Activated naive CD4-positive, alpha-beta T cell treated with anti-CD3 and anti-CD28 coated beads, Interleukin-2, amount 10 ng/mL, durations not matched to agents 7 days and 5 days (primary cell): Measurements from ENCODE around the gene KMT5B.

Experiments
- CTCF ChIA-PET: fragments of 350-600 bp; sonication (Branson Sonifier 250); formaldehyde crosslinking; loops from one replicate; lab custom pipeline; 2021; ENCODE audit warnings: antibody characterized with exemption; lab: Charles Lee
- DNase-seq: peaks from one replicate; pipeline ENCODE4 v3.0.0-alpha.2; 2020
- H3K27ac Mint-ChIP-seq: one replicate; pipeline ENCODE4 v1.8.0; 2021; ENCODE audit warnings: mild to moderate bottlenecking, moderate library complexity, mixed read lengths
- H3K27me3 Mint-ChIP-seq: one replicate; pipeline ENCODE4 v1.8.0; 2021; ENCODE audit warnings: mild to moderate bottlenecking, mixed read lengths
- H3K36me3 Mint-ChIP-seq: one replicate; pipeline ENCODE4 v1.8.0; 2021; ENCODE audit warnings: mixed read lengths
- H3K4me1 Mint-ChIP-seq: one replicate; pipeline ENCODE4 v1.8.0; 2021; ENCODE audit warnings: mixed read lengths
- H3K4me3 Mint-ChIP-seq: one replicate; pipeline ENCODE4 v1.8.0; 2021; ENCODE audit warnings: mild to moderate bottlenecking, moderate library complexity, mixed read lengths
- H3K9me3 Mint-ChIP-seq: one replicate; pipeline ENCODE4 v1.8.0; 2021; ENCODE audit warnings: mixed read lengths

The KMT5B gene

GRCh38 chr11:68212421-68213134 is 518 bp downstream of the KMT5B start:
- H3K27me3 Mint-ChIP-seq: peaks cover 52% of the 10 kb centered on the region

DNA sequence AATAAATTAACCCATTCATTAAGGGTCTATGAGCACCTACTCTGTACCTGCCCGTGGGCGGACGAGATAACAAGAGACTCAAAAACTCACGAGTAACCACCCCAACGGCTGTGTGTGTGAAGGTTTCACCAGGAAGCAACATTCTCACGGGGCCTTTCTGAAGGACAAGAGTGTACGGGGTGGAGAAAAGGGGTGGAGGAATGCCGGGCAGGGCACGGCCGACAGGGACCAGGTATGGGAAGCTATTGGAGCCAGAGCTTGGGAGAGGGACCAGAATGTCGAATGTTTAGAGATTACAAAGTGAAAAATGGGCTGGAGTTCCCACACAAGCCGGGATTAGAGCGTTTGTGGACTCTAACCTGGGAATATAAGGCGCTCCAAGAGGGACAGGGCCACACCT is 1.6 kb downstream of the KMT5B start:
- peak overlapping the region; percentile 77 for H3K27ac Mint-ChIP-seq
- DNase-seq: no peak
- H3K4me1 Mint-ChIP-seq: peaks cover 56% of the 10 kb centered on the region
- peaks cover 5% of the 10 kb centered on the region for H3K36me3 Mint-ChIP-seq
- peak overlapping the region; percentile 88 for H3K4me3 Mint-ChIP-seq
- H3K9me3 Mint-ChIP-seq: no peaks in the 10 kb centered on the region
- CTCF ChIA-PET: interaction anchor here (1.1 to 1.4 kb wide), 2 partner anchors 9 to 27 kb away, joined by 3 to 4 read pairs; no protein-coding TSS in a partner anchor
- peaks cover 42% of the 10 kb centered on the region for H3K27me3 Mint-ChIP-seq

More at GRCh38 chr11:68212421-68213134, 518 bp downstream of the KMT5B start:
- peak; percentile 74 for DNase-seq
- Mint-ChIP-seq H3K36me3 (peaks cover 5% of the 10 kb centered on the region), H3K4me1 (peaks cover 51% of the 10 kb centered on the region), H3K9me3 (no peaks in the 10 kb centered on the region), H3K4me3 (peak overlapping the region; percentile 88), H3K27ac (peak overlapping the region; percentile 95)
- CTCF ChIA-PET: no interaction called here

DNA sequence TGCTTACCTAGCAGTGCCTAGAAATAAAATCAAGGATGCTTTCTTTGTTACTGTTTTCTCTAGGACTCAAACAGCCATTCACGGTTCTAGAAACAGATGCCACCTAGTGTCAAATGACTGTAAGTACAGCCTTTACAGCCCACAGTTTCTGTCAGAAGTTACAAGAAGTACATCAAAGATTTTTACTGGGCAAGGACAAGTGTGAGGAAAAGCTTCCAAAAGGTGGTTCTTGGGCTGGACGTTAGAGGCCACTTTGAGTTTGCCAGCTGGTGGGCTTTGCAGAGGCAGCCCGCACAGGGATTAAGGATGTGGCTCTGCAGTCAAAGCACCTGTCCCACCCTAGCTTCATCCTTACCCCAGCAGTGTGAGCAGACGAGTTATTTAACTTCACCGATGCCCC is 6.9 kb downstream of the KMT5B start:
- peak; percentile 30 for DNase-seq
- CTCF ChIA-PET: interaction anchor here (0.9 to 5.1 kb wide), 4 partner anchors 12 to 197 kb away, joined by 3 to 28 read pairs (median 4); no protein-coding TSS in a partner anchor
- Mint-ChIP-seq H3K36me3 (no peaks in the 10 kb centered on the region), H3K27me3 (peaks cover 8% of the 10 kb centered on the region), H3K9me3 (no peaks in the 10 kb centered on the region), H3K4me3 (no peak overlapping the region), H3K4me1 (peaks cover 39% of the 10 kb centered on the region), H3K27ac (no peak overlapping the region)

DNA sequence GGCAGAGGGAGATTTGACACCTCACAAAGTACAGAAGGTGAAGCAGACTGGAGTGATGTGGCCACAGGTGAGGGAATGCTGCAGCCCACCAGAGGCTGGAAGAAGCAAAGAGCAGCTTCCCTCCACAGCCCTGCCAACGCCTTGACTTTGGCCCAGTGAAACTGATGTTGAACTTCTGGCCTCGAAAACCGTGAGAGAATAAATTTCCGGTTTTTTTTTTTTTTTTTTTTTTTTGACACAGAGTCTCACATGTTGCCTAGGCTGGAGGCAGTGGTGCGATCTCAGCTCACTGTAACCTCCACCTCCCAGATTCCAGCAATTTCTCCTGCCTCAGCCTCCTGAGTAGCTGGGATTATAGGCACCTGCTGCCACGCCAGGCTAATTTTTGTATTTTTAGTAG is 8.7 kb downstream of the KMT5B start:
- Mint-ChIP-seq H3K4me3 (no peak overlapping the region), H3K4me1 (peaks cover 24% of the 10 kb centered on the region), H3K27me3 (no peaks in the 10 kb centered on the region), H3K36me3 (no peaks in the 10 kb centered on the region), H3K9me3 (no peaks in the 10 kb centered on the region), H3K27ac (no peak overlapping the region)
- CTCF ChIA-PET: interaction anchor here (0.6 kb wide), 2 partner anchors 30 to 781 kb away, joined by 3 to 4 read pairs; no protein-coding TSS in a partner anchor
- no peak for DNase-seq

GRCh38 chr11:68202165-68202564 is 10.9 kb downstream of the KMT5B start:
- no peak overlapping the region for H3K27ac Mint-ChIP-seq
- H3K4me1 Mint-ChIP-seq: peaks cover 14% of the 10 kb centered on the region
- no peaks in the 10 kb centered on the region for H3K27me3 Mint-ChIP-seq
- no peak overlapping the region for H3K4me3 Mint-ChIP-seq
- DNase-seq: no peak
- no peaks in the 10 kb centered on the region for H3K9me3 Mint-ChIP-seq
- CTCF ChIA-PET: interaction anchor here (1.3 kb wide), 1 partner anchor 9 kb away, joined by 4 read pairs; no protein-coding TSS in a partner anchor
- no peaks in the 10 kb centered on the region for H3K36me3 Mint-ChIP-seq

DNA sequence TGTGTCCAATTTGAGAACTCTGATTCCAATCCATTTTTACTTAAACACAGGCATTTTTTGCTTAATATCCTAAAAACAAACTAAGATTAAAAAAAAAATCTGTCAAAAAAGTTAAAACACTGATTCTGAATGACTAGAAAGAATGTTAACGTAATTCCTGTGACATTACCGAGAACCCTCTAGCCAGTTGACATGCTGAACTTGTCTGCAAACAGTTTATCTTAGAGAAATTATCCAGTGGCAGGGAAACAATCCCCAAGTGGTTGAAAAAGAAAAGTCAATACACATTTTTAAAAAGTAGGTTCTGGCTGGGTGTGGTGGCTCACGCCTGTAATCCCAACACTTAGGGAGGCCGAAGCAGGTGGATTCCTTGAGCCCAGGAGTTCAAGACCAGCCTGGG is 11.6 kb downstream of the KMT5B start:
- CTCF ChIA-PET: interaction anchor here (1.3 kb wide), 1 partner anchor 10 kb away, joined by 4 read pairs; no protein-coding TSS in a partner anchor
- Mint-ChIP-seq H3K36me3 (no peaks in the 10 kb centered on the region), H3K4me3 (no peak overlapping the region), H3K27me3 (no peaks in the 10 kb centered on the region), H3K9me3 (no peaks in the 10 kb centered on the region), H3K27ac (no peak overlapping the region), H3K4me1 (peaks cover 10% of the 10 kb centered on the region)
- DNase-seq: no peak

- CTCF ChIA-PET: no interaction called here
- Mint-ChIP-seq H3K27me3 (no peaks in the 10 kb centered on the region), H3K36me3 (no peaks in the 10 kb centered on the region), H3K9me3 (no peaks in the 10 kb centered on the region), H3K27ac (no peak overlapping the region), H3K4me3 (no peak overlapping the region), H3K4me1 (peaks cover 4% of the 10 kb centered on the region)
- no peak for DNase-seq
Measured at GRCh38 chr11:68200639-68201038, 12.5 kb downstream of the KMT5B start.

- Mint-ChIP-seq H3K9me3 (no peaks in the 10 kb centered on the region), H3K27ac (no peak overlapping the region), H3K4me1 (peaks cover 4% of the 10 kb centered on the region), H3K4me3 (no peak overlapping the region), H3K27me3 (no peaks in the 10 kb centered on the region), H3K36me3 (no peaks in the 10 kb centered on the region)
- DNase-seq: no peak
- CTCF ChIA-PET: interaction anchor here (1.4 kb wide), 1 partner anchor 10 kb away, joined by 6 read pairs; no protein-coding TSS in a partner anchor
Measured at GRCh38 chr11:68199295-68199987, 13.7 kb downstream of the KMT5B start.

DNA sequence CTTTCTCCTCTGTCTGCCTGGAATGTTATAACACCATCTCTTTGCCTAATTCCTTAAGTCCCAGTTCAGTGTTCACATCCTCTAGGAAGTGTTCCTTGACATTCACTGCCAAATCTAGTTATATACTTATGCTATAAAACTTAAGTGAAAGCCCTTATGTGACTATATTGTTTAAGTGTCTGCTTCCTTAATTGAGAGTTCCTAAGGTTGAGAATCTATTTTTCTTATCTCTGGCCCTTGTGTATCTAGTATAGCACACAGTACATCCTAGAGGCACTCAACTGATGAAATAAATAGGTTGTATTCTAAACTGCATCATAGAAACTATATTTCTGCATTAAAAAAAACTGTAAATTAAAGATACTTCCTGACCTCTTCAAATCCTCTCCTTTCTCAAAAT is 16.9 kb downstream of the KMT5B start:
- H3K4me1 Mint-ChIP-seq: peaks cover 8% of the 10 kb centered on the region
- H3K36me3 Mint-ChIP-seq: no peaks in the 10 kb centered on the region
- no peaks in the 10 kb centered on the region for H3K27me3 Mint-ChIP-seq
- no peak for DNase-seq
- H3K9me3 Mint-ChIP-seq: no peaks in the 10 kb centered on the region
- H3K27ac Mint-ChIP-seq: no peak overlapping the region
- CTCF ChIA-PET: interaction anchor here (0.6 to 1.2 kb wide), 2 partner anchors 11 to 31 kb away, joined by 3 to 4 read pairs; no protein-coding TSS in a partner anchor
- no peak overlapping the region for H3K4me3 Mint-ChIP-seq

DNA sequence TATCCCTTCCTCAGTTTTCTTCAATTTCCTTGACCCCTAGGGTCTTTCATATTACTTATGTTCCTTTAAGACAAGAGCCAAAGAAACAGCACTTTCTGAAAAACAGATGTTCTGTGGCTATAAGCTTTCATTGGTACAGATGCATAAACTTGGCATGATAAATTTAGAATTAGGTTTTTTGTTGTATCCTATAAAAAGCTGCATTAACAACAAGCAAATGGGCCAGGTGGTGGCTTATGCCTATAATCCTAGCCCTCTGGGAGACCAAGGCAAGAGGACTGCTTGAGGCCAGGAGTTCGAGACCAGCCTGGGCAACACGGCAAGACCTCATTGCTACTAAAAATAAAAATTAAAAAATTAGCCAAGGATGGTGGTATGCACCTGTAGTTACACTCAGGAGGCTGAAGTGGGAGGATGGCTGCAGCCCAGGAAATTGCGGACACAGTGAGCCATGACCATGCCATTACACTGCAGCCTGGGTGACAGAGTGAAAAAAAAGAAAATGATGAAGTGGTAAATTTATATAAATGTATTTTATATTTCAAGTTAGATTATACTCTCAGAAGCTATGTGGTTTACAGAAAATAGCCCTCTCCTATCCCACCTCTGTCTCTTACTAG is 18.3 kb downstream of the KMT5B start:
- Mint-ChIP-seq H3K27me3 (no peaks in the 10 kb centered on the region), H3K36me3 (no peaks in the 10 kb centered on the region), H3K4me1 (peaks cover 8% of the 10 kb centered on the region), H3K27ac (no peak overlapping the region), H3K9me3 (no peaks in the 10 kb centered on the region), H3K4me3 (no peak overlapping the region)
- CTCF ChIA-PET: interaction anchor here (0.7 to 1.2 kb wide), 3 partner anchors 12 to 14 kb away, joined by 3 to 4 read pairs (median 4); no protein-coding TSS in a partner anchor
- no peak for DNase-seq

- no peak for DNase-seq
- H3K27me3 Mint-ChIP-seq: no peaks in the 10 kb centered on the region
- H3K27ac Mint-ChIP-seq: no peak overlapping the region
- CTCF ChIA-PET: no interaction called here
- H3K9me3 Mint-ChIP-seq: no peaks in the 10 kb centered on the region
- H3K36me3 Mint-ChIP-seq: peaks cover 4% of the 10 kb centered on the region
- peaks cover 8% of the 10 kb centered on the region for H3K4me1 Mint-ChIP-seq
- H3K4me3 Mint-ChIP-seq: no peak overlapping the region
Measured at GRCh38 chr11:68193018-68193417, 20.1 kb downstream of the KMT5B start.

- peaks cover 8% of the 10 kb centered on the region for H3K4me1 Mint-ChIP-seq
Measured at GRCh38 chr11:68191661-68192579, 21.2 kb downstream of the KMT5B start.

DNA sequence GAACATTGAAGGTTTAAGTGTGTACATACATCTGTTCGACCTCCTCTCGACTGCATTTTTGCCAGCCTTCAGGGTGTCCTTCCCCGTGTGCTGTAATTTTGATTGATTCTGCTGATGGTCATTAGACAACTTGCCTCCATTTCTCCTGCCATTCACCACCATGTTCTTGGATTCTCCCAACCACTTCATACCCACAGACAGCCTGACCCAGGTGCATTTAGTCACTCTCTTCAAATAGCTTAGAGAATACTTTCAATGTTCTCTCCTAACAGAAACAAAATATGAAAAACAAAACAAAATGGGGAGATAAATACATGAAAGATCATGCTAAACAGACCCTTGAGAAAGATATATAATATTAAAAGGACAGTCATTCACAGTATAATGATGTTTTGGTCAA is 23.2 kb downstream of the KMT5B start:
- CTCF ChIA-PET: interaction anchor here (1.7 kb wide), 1 partner anchor 15 kb away, joined by 5 read pairs; no protein-coding TSS in a partner anchor
- Mint-ChIP-seq H3K36me3 (peaks cover 9% of the 10 kb centered on the region), H3K27ac (no peak overlapping the region), H3K4me3 (no peak overlapping the region), H3K9me3 (no peaks in the 10 kb centered on the region), H3K4me1 (peaks cover 8% of the 10 kb centered on the region), H3K27me3 (no peaks in the 10 kb centered on the region)
- no peak for DNase-seq

More at GRCh38 chr11:68191661-68192579, 21.2 kb downstream of the KMT5B start:
- no peak for DNase-seq
- no peaks in the 10 kb centered on the region for H3K9me3 Mint-ChIP-seq
- no peak overlapping the region for H3K27ac Mint-ChIP-seq
- CTCF ChIA-PET: no interaction called here
- H3K27me3 Mint-ChIP-seq: no peaks in the 10 kb centered on the region
- no peak overlapping the region for H3K4me3 Mint-ChIP-seq
- H3K36me3 Mint-ChIP-seq: peaks cover 8% of the 10 kb centered on the region
